ENCODE measurements around the gene RAB6B.
A peak's percentile ranks its signal among the peaks of the same experiment; 100 is the strongest.

Gene RAB6B

GRCh38 chr3:133905376-133905775, 9.7 kb upstream of the RAB6B start:
- Histone ChIP-seq H3K79me2 (no peaks in the 10 kb centered on the region), H3K4me2 (ENCODE audit: low read length) (no peak overlapping the region), H3K27ac (no peak overlapping the region), H3K27me3 (ENCODE audit: control insufficient read depth, insufficient read depth, low read length) (no peaks in the 10 kb centered on the region), H3K36me3 (ENCODE audit: control insufficient read depth, insufficient read depth, low read length) (no peaks in the 10 kb centered on the region), H3K4me3 (ENCODE audit: low read depth, low read length) (no peak overlapping the region), H2AFZ (no peak overlapping the region), H3K9ac (no peak overlapping the region), H3K9me3 (ENCODE audit: control insufficient read depth, low read length) (no peaks in the 10 kb centered on the region), H3K4me1 (no peaks in the 10 kb centered on the region)
- no peak for TF ChIP-seq CTCF (IDR thresholded peaks at IDR 0.05)

GRCh38 chr3:133901847-133902246, 6.2 kb upstream of the RAB6B start:
- H3K9me3 ChIP-seq (ENCODE audit: control insufficient read depth, low read length): no peaks in the 10 kb centered on the region
- H2AFZ ChIP-seq: no peak overlapping the region
- H3K27me3 ChIP-seq (ENCODE audit: control insufficient read depth, insufficient read depth, low read length): no peaks in the 10 kb centered on the region
- no peaks in the 10 kb centered on the region for H3K79me2 ChIP-seq
- TF ChIP-seq CTCF (IDR thresholded peaks at IDR 0.05): no peak
- no peak overlapping the region for H3K4me2 ChIP-seq (ENCODE audit: low read length)
- H3K9ac ChIP-seq: no peak overlapping the region
- H3K36me3 ChIP-seq (ENCODE audit: control insufficient read depth, insufficient read depth, low read length): no peaks in the 10 kb centered on the region
- no peaks in the 10 kb centered on the region for H3K4me1 ChIP-seq
- H3K27ac ChIP-seq: no peak overlapping the region
- no peak overlapping the region for H3K4me3 ChIP-seq (ENCODE audit: low read depth, low read length)

- no peaks in the 10 kb centered on the region for H3K79me2 ChIP-seq
- no peak overlapping the region for H3K27ac ChIP-seq
- no peak overlapping the region for H3K4me2 ChIP-seq (ENCODE audit: low read length)
- no peak overlapping the region for H2AFZ ChIP-seq
- TF ChIP-seq CTCF (IDR thresholded peaks at IDR 0.05): peak; percentile 35
- H3K9ac ChIP-seq: no peak overlapping the region
- H3K27me3 ChIP-seq (ENCODE audit: control insufficient read depth, insufficient read depth, low read length): no peaks in the 10 kb centered on the region
- no peak overlapping the region for H3K4me3 ChIP-seq (ENCODE audit: low read depth, low read length)
- H3K9me3 ChIP-seq (ENCODE audit: control insufficient read depth, low read length): no peaks in the 10 kb centered on the region
- no peaks in the 10 kb centered on the region for H3K36me3 ChIP-seq (ENCODE audit: control insufficient read depth, insufficient read depth, low read length)
- peaks cover 5% of the 10 kb centered on the region for H3K4me1 ChIP-seq
Measured at GRCh38 chr3:133901083-133901482, 5.4 kb upstream of the RAB6B start.

GRCh38 chr3:133899311-133899710, 3.6 kb upstream of the RAB6B start:
- TF ChIP-seq CTCF (IDR thresholded peaks at IDR 0.05): no peak
- H3K27me3 ChIP-seq (ENCODE audit: control insufficient read depth, insufficient read depth, low read length): no peaks in the 10 kb centered on the region
- no peaks in the 10 kb centered on the region for H3K9me3 ChIP-seq (ENCODE audit: control insufficient read depth, low read length)
- H3K4me3 ChIP-seq (ENCODE audit: low read depth, low read length): no peak overlapping the region
- no peak overlapping the region for H3K9ac ChIP-seq
- H2AFZ ChIP-seq: no peak overlapping the region
- no peaks in the 10 kb centered on the region for H3K79me2 ChIP-seq
- H3K4me1 ChIP-seq: peaks cover 5% of the 10 kb centered on the region
- H3K36me3 ChIP-seq (ENCODE audit: control insufficient read depth, insufficient read depth, low read length): no peaks in the 10 kb centered on the region
- H3K4me2 ChIP-seq (ENCODE audit: low read length): no peak overlapping the region
- no peak overlapping the region for H3K27ac ChIP-seq

- H3K79me2 ChIP-seq: no peaks in the 10 kb centered on the region
- no peak overlapping the region for H3K4me2 ChIP-seq (ENCODE audit: low read length)
- H3K4me1 ChIP-seq: peaks cover 16% of the 10 kb centered on the region
- H3K36me3 ChIP-seq (ENCODE audit: control insufficient read depth, insufficient read depth, low read length): no peaks in the 10 kb centered on the region
- H2AFZ ChIP-seq: no peak overlapping the region
- no peak overlapping the region for H3K9ac ChIP-seq
- no peak overlapping the region for H3K4me3 ChIP-seq (ENCODE audit: low read depth, low read length)
- H3K9me3 ChIP-seq (ENCODE audit: control insufficient read depth, low read length): no peaks in the 10 kb centered on the region
- H3K27ac ChIP-seq: no peak overlapping the region
- no peaks in the 10 kb centered on the region for H3K27me3 ChIP-seq (ENCODE audit: control insufficient read depth, insufficient read depth, low read length)
- no peak for TF ChIP-seq CTCF (IDR thresholded peaks at IDR 0.05)
Measured at GRCh38 chr3:133897547-133897946, 1.9 kb upstream of the RAB6B start.

Data from parathyroid adenoma (tissue), 2 donors.